Progenitor cell of endocrine pancreas (in vitro differentiated cells): ENCODE data around the gene ZIC1. TPM values are rescaled to one million over a fixed set of nuclear protein-coding genes. Genes with fewer than 3 reads are reported as not detected.

Experiments used
- DNase-seq: peaks from one replicate; pipeline ENCODE4 v3.0.0; 2021; ENCODE audit warnings: low spot score; ENCODE audit not compliant: unreplicated experiment
- H3K27ac Mint-ChIP-seq: 2 replicates; pipeline ENCODE4 v1.8.0; 2021; ENCODE audit warnings: mild to moderate bottlenecking, moderate library complexity, mixed read lengths
- H3K27me3 Mint-ChIP-seq: 2 replicates; pipeline ENCODE4 v1.8.0; 2021; ENCODE audit warnings: mixed read lengths
- H3K36me3 Mint-ChIP-seq: 2 replicates; pipeline ENCODE4 v1.8.0; 2022; ENCODE audit warnings: mixed read lengths; ENCODE audit not compliant: insufficient read depth
- H3K4me1 Mint-ChIP-seq: 2 replicates; pipeline ENCODE4 v1.8.0; 2021; ENCODE audit warnings: low read depth, mixed read lengths
- H3K4me3 Mint-ChIP-seq: 2 replicates; pipeline ENCODE4 v1.8.0; 2021; ENCODE audit warnings: low read depth, mild to moderate bottlenecking, moderate library complexity, mixed read lengths
- H3K9me3 Mint-ChIP-seq: 2 replicates; pipeline ENCODE4 v1.8.0; 2021; ENCODE audit warnings: low read depth, mixed read lengths
- CTCF ChIP-seq: fragments of 200-600 bp; sonication (generic); IDR thresholded peaks from one replicate; pipeline ENCODE4 v1.5.0; 2021; ENCODE audit warnings: antibody characterized with exemption, mild to moderate bottlenecking; ENCODE audit not compliant: unreplicated experiment
- total RNA-seq: library from RNA; stranded (reverse); gene quantifications from 2 replicates; pipeline ENCODE4 v1.2.1, GENCODE V29; 2021

ZIC1 gene
- total RNA-seq, 1 donor from 2014 or later, result 0.77 TPM

GRCh38 chr3:147412917-147413685, 3.9 kb downstream of the ZIC1 start:
- H3K4me3 Mint-ChIP-seq, result no peak overlapping the region
- peaks cover 91% of the 10 kb centered on the region for H3K27me3 Mint-ChIP-seq

GRCh38 chr3:147413686-147414389, 4.7 kb downstream of the ZIC1 start:
- Mint-ChIP-seq H3K36me3 (no peaks in the 10 kb centered on the region), H3K27me3 (peaks cover 91% of the 10 kb centered on the region), H3K27ac (peak overlapping the region; percentile 12), H3K9me3 (no peaks in the 10 kb centered on the region), H3K4me3 (no peak overlapping the region), H3K4me1 (peaks cover 8% of the 10 kb centered on the region)
- no peak for DNase-seq
- no peak for TF ChIP-seq CTCF

More at GRCh38 chr3:147412917-147413685, 3.9 kb downstream of the ZIC1 start:
- peak overlapping the region; percentile 12 for H3K27ac Mint-ChIP-seq
- H3K4me1 Mint-ChIP-seq, result peaks cover 8% of the 10 kb centered on the region
- no peak for TF ChIP-seq CTCF
- H3K36me3 Mint-ChIP-seq, result no peaks in the 10 kb centered on the region
- H3K9me3 Mint-ChIP-seq, result no peaks in the 10 kb centered on the region
- no peak for DNase-seq

- no peak overlapping the region for H3K4me3 Mint-ChIP-seq
- H3K27me3 Mint-ChIP-seq, result peaks cover 91% of the 10 kb centered on the region
- H3K27ac Mint-ChIP-seq, result peak overlapping the region; percentile 5
- H3K9me3 Mint-ChIP-seq, result no peaks in the 10 kb centered on the region
- H3K4me1 Mint-ChIP-seq, result peaks cover 7% of the 10 kb centered on the region
- TF ChIP-seq CTCF, result no peak
- DNase-seq, result no peak
- H3K36me3 Mint-ChIP-seq, result no peaks in the 10 kb centered on the region
Measured at GRCh38 chr3:147414390-147415138, 5.4 kb downstream of the ZIC1 start.

GRCh38 chr3:147415286-147415685, 6.1 kb downstream of the ZIC1 start:
- Mint-ChIP-seq H3K27me3 (peaks cover 97% of the 10 kb centered on the region), H3K4me1 (peaks cover 9% of the 10 kb centered on the region), H3K27ac (no peak overlapping the region), H3K4me3 (no peak overlapping the region), H3K36me3 (no peaks in the 10 kb centered on the region), H3K9me3 (no peaks in the 10 kb centered on the region)
- no peak for DNase-seq
- no peak for TF ChIP-seq CTCF

GRCh38 chr3:147415874-147416273, 6.7 kb downstream of the ZIC1 start:
- DNase-seq, result no peak
- no peaks in the 10 kb centered on the region for H3K9me3 Mint-ChIP-seq
- H3K4me1 Mint-ChIP-seq, result peaks cover 8% of the 10 kb centered on the region
- H3K36me3 Mint-ChIP-seq, result no peaks in the 10 kb centered on the region
- H3K27me3 Mint-ChIP-seq, result peaks cover 98% of the 10 kb centered on the region
- no peak overlapping the region for H3K27ac Mint-ChIP-seq
- H3K4me3 Mint-ChIP-seq, result no peak overlapping the region
- no peak for TF ChIP-seq CTCF
